Ishikawa (cell line): ENCODE results near the gene STAT6.

ENCODE experiments used
- CEBPB ChIP-seq: IDR thresholded peaks from 2 replicates; pipeline ENCODE4 v1.6.1; 2012
- CREB1 ChIP-seq: IDR thresholded peaks from 2 replicates; pipeline ENCODE4 v1.6.1; 2012; ENCODE audit warnings: low read depth
- EP300 ChIP-seq: IDR thresholded peaks from 2 replicates; pipeline ENCODE4 v1.6.1; 2012; ENCODE audit warnings: borderline replicate concordance
- FOXM1 ChIP-seq: IDR thresholded peaks from 2 replicates; pipeline ENCODE4 v1.6.1; 2012; ENCODE audit warnings: low read depth, borderline replicate concordance
- NFIC ChIP-seq: IDR thresholded peaks from 2 replicates; pipeline ENCODE4 v1.6.1; 2012
- RAD21 ChIP-seq: IDR thresholded peaks from 2 replicates; pipeline ENCODE4 v1.6.1; 2012; ENCODE audit warnings: low read depth
- TEAD4 ChIP-seq: IDR thresholded peaks from 2 replicates; pipeline ENCODE4 v1.6.1; 2012
- YY1 ChIP-seq: IDR thresholded peaks from 2 replicates; pipeline ENCODE4 v1.6.1; 2012; ENCODE audit warnings: low read depth
- TF ChIP-seq, protein P1 (sequence below): IDR thresholded peaks from 2 replicates; pipeline ENCODE4 v1.6.1; 2012
- TF ChIP-seq, protein P2 (sequence below): IDR thresholded peaks from 2 replicates; pipeline ENCODE4 v1.6.1; 2012; ENCODE audit warnings: low read depth, mild to moderate bottlenecking
- TF ChIP-seq, protein P3 (sequence below): IDR thresholded peaks from 2 replicates; pipeline ENCODE4 v1.6.1; 2012

DNA sequence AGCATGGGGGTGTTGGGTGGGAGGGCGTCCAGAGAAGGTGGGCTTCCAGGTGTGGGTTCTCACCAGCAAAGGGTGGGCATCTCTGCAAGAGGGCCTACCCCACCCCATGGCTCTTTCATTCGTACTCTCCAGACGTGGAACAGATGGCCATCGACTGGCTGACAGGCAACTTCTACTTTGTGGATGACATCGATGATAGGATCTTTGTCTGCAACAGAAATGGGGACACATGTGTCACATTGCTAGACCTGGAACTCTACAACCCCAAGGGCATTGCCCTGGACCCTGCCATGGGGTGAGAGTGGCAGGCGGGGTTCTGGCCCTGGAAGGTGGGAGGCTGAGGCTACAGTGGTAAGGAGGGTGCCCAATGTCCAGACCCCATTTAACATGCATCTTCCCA lies 42.9 kb upstream of the STAT6 start:
- TF ChIP-seq, protein P1, sequence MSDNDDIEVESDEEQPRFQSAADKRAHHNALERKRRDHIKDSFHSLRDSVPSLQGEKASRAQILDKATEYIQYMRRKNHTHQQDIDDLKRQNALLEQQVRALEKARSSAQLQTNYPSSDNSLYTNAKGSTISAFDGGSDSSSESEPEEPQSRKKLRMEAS = no peak
- no peak for TF ChIP-seq TEAD4
- TF ChIP-seq FOXM1 = no peak
- TF ChIP-seq YY1 = no peak
- no peak for TF ChIP-seq NFIC
- TF ChIP-seq, protein P2, sequence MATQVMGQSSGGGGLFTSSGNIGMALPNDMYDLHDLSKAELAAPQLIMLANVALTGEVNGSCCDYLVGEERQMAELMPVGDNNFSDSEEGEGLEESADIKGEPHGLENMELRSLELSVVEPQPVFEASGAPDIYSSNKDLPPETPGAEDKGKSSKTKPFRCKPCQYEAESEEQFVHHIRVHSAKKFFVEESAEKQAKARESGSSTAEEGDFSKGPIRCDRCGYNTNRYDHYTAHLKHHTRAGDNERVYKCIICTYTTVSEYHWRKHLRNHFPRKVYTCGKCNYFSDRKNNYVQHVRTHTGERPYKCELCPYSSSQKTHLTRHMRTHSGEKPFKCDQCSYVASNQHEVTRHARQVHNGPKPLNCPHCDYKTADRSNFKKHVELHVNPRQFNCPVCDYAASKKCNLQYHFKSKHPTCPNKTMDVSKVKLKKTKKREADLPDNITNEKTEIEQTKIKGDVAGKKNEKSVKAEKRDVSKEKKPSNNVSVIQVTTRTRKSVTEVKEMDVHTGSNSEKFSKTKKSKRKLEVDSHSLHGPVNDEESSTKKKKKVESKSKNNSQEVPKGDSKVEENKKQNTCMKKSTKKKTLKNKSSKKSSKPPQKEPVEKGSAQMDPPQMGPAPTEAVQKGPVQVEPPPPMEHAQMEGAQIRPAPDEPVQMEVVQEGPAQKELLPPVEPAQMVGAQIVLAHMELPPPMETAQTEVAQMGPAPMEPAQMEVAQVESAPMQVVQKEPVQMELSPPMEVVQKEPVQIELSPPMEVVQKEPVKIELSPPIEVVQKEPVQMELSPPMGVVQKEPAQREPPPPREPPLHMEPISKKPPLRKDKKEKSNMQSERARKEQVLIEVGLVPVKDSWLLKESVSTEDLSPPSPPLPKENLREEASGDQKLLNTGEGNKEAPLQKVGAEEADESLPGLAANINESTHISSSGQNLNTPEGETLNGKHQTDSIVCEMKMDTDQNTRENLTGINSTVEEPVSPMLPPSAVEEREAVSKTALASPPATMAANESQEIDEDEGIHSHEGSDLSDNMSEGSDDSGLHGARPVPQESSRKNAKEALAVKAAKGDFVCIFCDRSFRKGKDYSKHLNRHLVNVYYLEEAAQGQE = no peak
- TF ChIP-seq RAD21 = no peak
- TF ChIP-seq EP300 = no peak
- TF ChIP-seq, protein P3, sequence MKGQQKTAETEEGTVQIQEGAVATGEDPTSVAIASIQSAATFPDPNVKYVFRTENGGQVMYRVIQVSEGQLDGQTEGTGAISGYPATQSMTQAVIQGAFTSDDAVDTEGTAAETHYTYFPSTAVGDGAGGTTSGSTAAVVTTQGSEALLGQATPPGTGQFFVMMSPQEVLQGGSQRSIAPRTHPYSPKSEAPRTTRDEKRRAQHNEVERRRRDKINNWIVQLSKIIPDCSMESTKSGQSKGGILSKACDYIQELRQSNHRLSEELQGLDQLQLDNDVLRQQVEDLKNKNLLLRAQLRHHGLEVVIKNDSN = no peak
- TF ChIP-seq CEBPB = no peak
- no peak for TF ChIP-seq CREB1
